Hippocampal formation (tissue), 2 donors: ENCODE results near the gene NMNAT2.
A peak's percentile ranks its signal among the peaks of the same experiment; 100 is the strongest.
"Not testable (repeated sequence)": the region's sequence is repeated elsewhere in the genome, so short reads cannot be mapped to it uniquely, and the experiment has no call there.

ENCODE experiments used
- DNase-seq, 2 donors: peaks; one replicate each; lab custom pipeline; 2025; lab: John Stamatoyannopoulos, UW

NMNAT2 gene

GRCh38 chr1:183285746-183286145, 132.4 kb downstream of the NMNAT2 start:
- no peak for DNase-seq

- DNase-seq = no peak
Observed at GRCh38 chr1:183285256-183285655, 132.9 kb downstream of the NMNAT2 start.

GRCh38 chr1:183284086-183284485, 134.1 kb downstream of the NMNAT2 start:
- DNase-seq = no peak

GRCh38 chr1:183283286-183283685, 134.9 kb downstream of the NMNAT2 start:
- no peak for DNase-seq

- DNase-seq = no peak
Observed at GRCh38 chr1:183282101-183282855, 135.9 kb downstream of the NMNAT2 start.

- DNase-seq = peak; percentile 80 to 82
Observed at GRCh38 chr1:183281553-183282091, 136.6 kb downstream of the NMNAT2 start.

- DNase-seq = no peak
Observed at GRCh38 chr1:183281039-183281438, 137.1 kb downstream of the NMNAT2 start.

GRCh38 chr1:183279835-183280234, 138.3 kb downstream of the NMNAT2 start:
- no peak for DNase-seq

- DNase-seq = no peak
Observed at GRCh38 chr1:183278739-183279591, 139.2 kb downstream of the NMNAT2 start.

GRCh38 chr1:183277821-183278738, 140.1 kb downstream of the NMNAT2 start:
- no peak for DNase-seq

- no peak for DNase-seq
Observed at GRCh38 chr1:183276386-183277080, 141.6 kb downstream of the NMNAT2 start.

- no peak for DNase-seq
Observed at GRCh38 chr1:183275322-183275721, 142.9 kb downstream of the NMNAT2 start.

- no peak for DNase-seq
Observed at GRCh38 chr1:183274836-183275235, 143.3 kb downstream of the NMNAT2 start.

- DNase-seq = not testable (repeated sequence)
Observed at GRCh38 chr1:183273984-183274383, 144.2 kb downstream of the NMNAT2 start.

- no peak for DNase-seq
Observed at GRCh38 chr1:183273300-183273699, 144.9 kb downstream of the NMNAT2 start.

GRCh38 chr1:183272390-183272848, 145.8 kb downstream of the NMNAT2 start:
- DNase-seq = no peak

GRCh38 chr1:183270541-183271141, 147.5 kb downstream of the NMNAT2 start:
- DNase-seq = no peak

GRCh38 chr1:183267646-183268431, 150.3 kb downstream of the NMNAT2 start:
- DNase-seq = no peak

GRCh38 chr1:183263886-183264602, 154.1 kb downstream of the NMNAT2 start:
- peak in 1 of 2 donors; percentile 63 for DNase-seq
